ENCODE data around the gene TUBA4B.
"Not testable (repeated sequence)": the region's sequence is repeated elsewhere in the genome, so short reads cannot be mapped to it uniquely, and the experiment has no call there.

TUBA4B gene

DNA sequence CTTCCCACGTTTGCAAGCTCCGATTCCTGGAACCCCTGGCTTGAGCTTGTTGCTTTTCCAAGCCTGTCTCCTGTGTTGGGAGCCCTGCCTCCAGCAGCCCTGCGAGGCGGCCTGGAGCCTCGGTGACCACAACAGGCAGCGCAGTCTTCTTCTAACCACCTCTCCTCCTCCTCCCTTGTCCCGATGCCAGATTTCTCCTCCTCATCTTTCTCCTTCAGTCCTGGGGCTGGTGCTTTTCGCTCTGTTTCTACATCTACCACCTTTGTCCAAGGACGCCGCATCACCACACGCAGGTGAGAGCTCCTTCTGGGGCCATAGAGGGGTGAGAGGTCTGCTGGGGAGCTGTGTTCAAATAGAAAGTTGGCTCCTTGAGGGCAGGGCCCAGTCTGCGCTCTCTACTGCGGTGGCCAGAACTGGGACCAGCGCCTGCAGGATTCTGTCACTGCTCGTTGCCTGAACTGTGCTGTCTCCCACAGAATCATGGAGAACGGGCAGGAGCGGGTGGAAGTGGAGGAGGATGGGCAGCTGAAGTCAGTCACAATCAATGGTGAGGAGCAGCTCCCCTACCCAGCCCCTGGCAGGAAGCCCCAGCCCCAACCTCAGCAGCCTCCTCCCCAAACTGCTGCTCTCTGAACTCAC, 30.0 kb downstream of the TUBA4B start:
- TF ChIP-seq, protein P1, sequence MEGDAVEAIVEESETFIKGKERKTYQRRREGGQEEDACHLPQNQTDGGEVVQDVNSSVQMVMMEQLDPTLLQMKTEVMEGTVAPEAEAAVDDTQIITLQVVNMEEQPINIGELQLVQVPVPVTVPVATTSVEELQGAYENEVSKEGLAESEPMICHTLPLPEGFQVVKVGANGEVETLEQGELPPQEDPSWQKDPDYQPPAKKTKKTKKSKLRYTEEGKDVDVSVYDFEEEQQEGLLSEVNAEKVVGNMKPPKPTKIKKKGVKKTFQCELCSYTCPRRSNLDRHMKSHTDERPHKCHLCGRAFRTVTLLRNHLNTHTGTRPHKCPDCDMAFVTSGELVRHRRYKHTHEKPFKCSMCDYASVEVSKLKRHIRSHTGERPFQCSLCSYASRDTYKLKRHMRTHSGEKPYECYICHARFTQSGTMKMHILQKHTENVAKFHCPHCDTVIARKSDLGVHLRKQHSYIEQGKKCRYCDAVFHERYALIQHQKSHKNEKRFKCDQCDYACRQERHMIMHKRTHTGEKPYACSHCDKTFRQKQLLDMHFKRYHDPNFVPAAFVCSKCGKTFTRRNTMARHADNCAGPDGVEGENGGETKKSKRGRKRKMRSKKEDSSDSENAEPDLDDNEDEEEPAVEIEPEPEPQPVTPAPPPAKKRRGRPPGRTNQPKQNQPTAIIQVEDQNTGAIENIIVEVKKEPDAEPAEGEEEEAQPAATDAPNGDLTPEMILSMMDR (IDR thresholded peaks at IDR 0.05; ENCODE audit: low read depth, low read length, missing control alignments), result no peak
- no peak for DNase-seq (ENCODE audit: low read depth)
- H3K4me3 ChIP-seq (ENCODE audit: low read depth, low read length), result no peak overlapping the region

DNA sequence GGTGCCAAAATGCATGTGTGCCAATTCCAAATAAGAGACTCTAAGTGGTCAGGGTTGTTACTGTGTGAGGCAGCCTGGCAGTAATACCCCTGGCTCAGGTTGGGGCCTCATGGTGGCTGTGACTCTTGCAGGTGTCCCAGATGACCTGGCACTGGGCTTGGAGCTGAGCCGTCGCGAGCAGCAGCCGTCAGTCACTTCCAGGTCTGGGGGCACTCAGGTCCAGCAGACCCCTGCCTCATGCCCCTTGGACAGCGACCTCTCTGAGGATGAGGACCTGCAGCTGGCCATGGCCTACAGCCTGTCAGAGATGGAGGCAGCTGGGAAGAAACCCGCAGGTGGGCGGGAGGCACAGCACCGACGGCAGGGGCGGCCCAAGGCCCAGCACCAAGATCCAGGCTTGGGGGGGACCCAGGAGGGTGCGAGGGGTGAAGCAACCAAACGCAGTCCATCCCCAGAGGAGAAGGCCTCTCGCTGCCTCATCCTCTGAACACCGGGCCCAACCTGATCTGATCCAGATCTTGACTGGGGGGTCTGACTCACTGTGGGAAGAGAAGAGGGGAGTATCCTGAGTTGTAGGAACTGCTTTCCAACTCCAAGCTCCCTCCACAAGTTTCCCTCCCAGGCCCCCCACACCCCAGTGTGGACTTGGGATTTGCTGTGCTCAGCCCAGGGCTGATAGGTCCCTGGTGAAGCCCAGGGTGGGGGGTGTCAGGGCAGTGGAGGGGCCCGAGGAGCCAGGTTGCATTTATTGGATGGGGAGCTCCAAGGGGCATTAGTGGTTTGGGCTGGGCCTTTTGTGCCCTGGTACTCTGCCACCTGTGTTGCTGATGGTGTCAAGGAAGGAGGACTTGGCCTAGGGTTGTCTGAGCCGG, 31.7 kb downstream of the TUBA4B start:
- H3K4me3 ChIP-seq (ENCODE audit: low read depth, low read length), result no peak overlapping the region
- no peak for DNase-seq (ENCODE audit: low read depth)
- TF ChIP-seq, protein P1 (IDR thresholded peaks at IDR 0.05; ENCODE audit: low read depth, low read length, missing control alignments), result no peak

DNA sequence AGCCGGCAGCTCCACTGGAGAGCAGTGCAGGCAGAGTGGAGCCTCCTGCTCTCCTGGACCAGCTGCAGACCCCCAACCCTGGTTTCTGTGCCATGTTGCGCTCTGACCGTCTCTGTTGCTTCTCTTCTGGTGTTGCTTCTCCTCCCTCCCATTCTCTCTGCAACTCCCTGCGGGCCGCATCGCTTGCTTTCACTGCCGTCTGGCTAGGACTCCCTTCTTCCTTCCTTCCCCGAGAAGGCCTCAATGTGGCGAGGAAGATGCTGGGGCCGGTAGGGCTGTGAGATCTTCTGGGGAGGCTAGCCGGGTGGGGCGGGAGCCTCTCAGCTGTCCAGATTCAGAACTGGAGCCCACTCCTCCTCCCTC, 32.3 kb downstream of the TUBA4B start:
- DNase-seq (ENCODE audit: low read depth), result no peak
- TF ChIP-seq, protein P1 (IDR thresholded peaks at IDR 0.05; ENCODE audit: low read depth, low read length, missing control alignments), result no peak
- H3K4me3 ChIP-seq (ENCODE audit: low read depth, low read length), result no peak overlapping the region

DNA sequence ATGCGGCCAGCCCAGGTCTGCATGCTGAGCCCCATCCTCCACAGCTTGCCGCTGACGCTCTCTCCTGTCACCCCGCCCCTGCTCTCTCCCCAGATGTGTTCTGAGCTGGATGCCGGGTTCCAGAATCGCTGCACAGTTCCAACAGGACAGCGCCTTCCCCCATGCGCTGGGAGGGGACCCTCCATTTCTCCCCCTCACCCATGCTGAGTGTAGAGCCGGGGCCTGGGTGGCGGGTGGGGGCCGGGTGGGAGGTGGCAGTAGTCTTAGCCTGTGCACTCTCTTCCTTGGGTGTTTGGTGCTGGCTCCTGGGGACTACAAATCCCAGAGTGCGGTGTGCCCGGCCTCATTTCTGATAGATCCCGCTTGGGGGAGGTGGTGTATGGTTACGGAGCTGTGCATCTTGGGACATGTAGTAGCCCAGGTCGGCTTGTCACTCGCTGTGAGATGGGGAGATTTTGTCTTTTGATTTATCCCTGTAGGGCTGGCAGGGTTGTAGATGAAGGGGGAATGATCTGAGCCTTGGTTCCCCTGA, 32.9 kb downstream of the TUBA4B start:
- H3K4me3 ChIP-seq (ENCODE audit: low read depth, low read length), result no peak overlapping the region
- TF ChIP-seq, protein P1 (IDR thresholded peaks at IDR 0.05; ENCODE audit: low read depth, low read length, missing control alignments), result no peak
- DNase-seq (ENCODE audit: low read depth), result no peak

DNA sequence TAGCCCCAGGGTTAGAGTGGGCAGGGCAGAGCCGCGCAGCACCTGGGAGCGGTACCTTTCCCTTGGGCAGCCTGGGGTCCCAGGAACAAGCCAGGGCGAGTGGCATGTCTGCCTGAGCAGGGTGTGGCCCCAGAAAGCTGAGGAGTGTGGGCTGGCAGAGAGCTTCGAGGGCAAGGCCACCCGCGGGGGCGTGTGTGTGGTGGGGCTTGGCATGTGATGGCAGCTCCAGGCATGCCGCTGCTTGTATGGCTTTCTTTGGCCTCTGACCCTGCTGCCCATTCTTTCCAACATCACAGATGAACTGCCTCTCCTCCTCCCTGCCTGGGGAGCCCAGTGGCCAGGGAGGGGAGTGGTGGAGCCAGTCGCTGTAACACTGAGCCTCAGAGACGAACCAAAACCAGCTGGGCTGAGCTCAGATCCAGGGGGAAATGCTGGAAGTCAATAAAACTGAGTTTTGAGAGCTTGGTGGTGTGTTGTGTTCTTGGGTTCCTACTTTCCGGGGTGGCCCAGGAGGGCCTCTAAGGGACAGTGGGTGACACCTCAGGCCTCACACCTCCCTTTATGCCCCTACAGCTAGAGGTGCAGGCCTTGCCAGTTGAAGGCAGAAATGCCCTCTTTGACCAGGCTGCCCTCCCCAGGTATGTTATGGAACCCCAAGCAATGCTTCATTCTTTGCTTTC, 33.5 kb downstream of the TUBA4B start:
- no peak overlapping the region for H3K4me3 ChIP-seq (ENCODE audit: low read depth, low read length)
- no peak for DNase-seq (ENCODE audit: low read depth)
- TF ChIP-seq, protein P1 (IDR thresholded peaks at IDR 0.05; ENCODE audit: low read depth, low read length, missing control alignments), result peak; percentile 19

DNA sequence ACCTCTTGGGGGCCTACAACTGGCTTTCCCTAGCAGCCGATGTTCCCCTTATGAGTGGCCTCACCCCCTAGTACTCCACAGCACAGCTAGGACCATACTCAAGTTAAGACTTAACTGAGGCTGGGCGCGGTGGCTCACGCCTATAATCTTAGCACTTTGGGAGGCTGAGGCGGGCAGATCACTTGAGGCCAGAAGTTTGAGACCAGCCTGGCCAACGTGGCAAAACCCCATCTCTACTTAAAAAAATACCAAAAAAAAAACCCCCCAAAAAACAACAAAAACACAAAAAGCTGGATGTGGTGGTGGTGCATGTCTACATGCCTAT, 34.0 kb downstream of the TUBA4B start:
- not testable (repeated sequence) for H3K4me3 ChIP-seq (ENCODE audit: low read depth, low read length); DNase-seq (ENCODE audit: low read depth)

DNA sequence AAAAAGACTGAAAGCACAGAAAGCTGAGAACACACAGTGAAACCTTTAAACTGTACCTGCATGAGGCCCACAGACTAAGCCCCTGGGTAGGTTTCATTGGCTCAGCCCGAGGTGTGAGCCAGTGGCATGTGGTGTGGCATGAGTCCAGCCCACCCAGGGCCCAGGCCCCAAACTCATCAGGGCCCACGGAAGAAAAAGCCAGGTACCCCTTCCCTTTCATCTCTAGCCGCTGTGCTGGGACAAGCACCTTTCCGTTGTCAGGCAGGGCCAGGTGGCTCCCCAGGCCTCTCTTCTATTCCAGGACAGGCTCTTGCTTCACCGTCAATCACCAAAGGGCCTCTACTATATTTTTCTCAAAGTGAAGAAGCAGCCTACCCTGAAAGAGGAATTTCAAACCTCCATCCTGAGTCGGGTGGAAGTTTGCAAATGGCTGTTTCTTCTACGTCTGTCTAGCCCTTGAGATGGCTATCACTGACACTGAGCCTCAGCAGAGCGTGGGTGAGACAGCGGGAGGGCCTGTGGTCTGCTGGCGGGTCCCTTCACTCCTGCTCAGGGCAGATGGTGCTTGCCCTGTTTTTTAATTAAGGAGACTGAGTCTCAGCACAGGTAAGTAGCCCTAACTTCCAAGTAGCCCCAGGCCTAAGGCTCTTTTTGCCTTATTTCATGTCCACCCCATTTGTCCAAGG, 34.7 kb downstream of the TUBA4B start:
- H3K4me3 ChIP-seq (ENCODE audit: low read depth, low read length), result no peak overlapping the region
- TF ChIP-seq, protein P1 (IDR thresholded peaks at IDR 0.05; ENCODE audit: low read depth, low read length, missing control alignments), result no peak
- no peak for DNase-seq (ENCODE audit: low read depth)
